ENCODE measurements around the gene HINFP. TPM values are rescaled to one million over a fixed set of nuclear protein-coding genes. Genes with fewer than 3 reads are reported as not detected.

The HINFP gene
- total RNA-seq, 4 donors from 2014 or later, result 20.7 to 63.6 (median 48.2) TPM

DNA sequence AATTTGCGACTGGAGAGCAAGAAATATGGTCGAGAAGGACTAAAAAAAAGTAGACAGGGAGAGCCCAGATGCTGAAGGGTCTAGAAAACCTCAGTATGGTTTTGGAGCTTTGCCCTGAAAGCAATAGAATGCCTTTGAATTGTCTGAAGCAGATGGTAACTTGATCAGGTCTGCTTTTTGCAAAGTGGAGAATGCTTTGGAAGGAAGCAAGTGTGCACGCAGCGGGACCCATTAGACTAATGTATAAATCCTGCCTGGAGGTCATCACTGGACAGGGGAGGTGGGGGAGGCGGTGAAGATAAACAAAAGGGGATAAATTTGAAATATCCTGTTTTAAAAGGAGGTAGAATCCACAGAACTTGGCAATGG lies 757 bp upstream of the HINFP start:
- Histone ChIP-seq H3K4me3 (peak overlapping the region; percentile 29 to 96 (median 89)), H3K27me3 (no peaks in the 10 kb centered on the region), H3K27ac (peak overlapping the region; percentile 76 to 92 (median 86)), H3K36me3 (peaks cover 0 to 5% (median 2%) of the 10 kb centered on the region in 4 donors), H3K9me3 (no peaks in the 10 kb centered on the region), H3K4me1 (peaks cover 7 to 40% (median 19%) of the 10 kb centered on the region in 4 donors)
- in situ Hi-C loops (cut with MboI; ENCODE audit: low pct_ligation_motif_present in 1 of 4, low pct_unique_long_range_greater_than_20kb in 1 of 4, low sequenced_read_pairs in 3 of 4), result no loop called here
- no peak for DNase-seq
- 10 to 16% methylated on average over 5 of the region's 5 CpGs for WGBS, 2 donors (ENCODE audit: low coverage in 1 of 2)
- TF ChIP-seq CTCF (IDR thresholded peaks at IDR 0.05) (no peak), EP300 (IDR thresholded peaks at IDR 0.05; ENCODE audit: low read depth) (no peak), POLR2A (IDR thresholded peaks at IDR 0.05) (no peak), POLR2AphosphoS5 (IDR thresholded peaks at IDR 0.05) (no peak)
- intact Hi-C loops (cut with DNase I; ENCODE audit: low total_unique reads), result no loop called here

DNA sequence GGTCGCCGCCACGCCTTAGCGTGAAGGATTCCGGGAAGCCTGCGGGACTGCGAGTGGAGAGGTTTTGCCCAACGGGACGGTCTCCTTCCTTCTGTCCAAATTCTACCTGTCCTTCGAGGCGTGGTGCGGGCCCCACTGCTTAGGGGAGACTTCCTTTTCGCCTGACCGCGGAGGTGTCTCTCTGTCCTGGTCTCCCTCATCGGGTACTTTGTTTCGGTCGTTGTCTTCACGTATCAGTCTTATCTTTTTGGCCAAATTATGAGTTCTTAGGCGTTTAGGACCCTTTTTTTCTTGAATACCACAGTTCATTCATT lies 388 bp downstream of the HINFP start:
- in situ Hi-C loops (cut with MboI; ENCODE audit: low pct_ligation_motif_present in 1 of 4, low pct_unique_long_range_greater_than_20kb in 1 of 4, low sequenced_read_pairs in 3 of 4) (no loop called here), intact Hi-C loops (cut with DNase I; ENCODE audit: low total_unique reads) (no loop called here)
- DNase-seq, result no peak
- TF ChIP-seq EP300 (IDR thresholded peaks at IDR 0.05; ENCODE audit: low read depth) (no peak), POLR2AphosphoS5 (IDR thresholded peaks at IDR 0.05) (no peak), POLR2A (IDR thresholded peaks at IDR 0.05) (no peak), CTCF (IDR thresholded peaks at IDR 0.05) (no peak)
- peaks cover 0 to 5% (median 0%) of the 10 kb centered on the region in 4 donors for H3K36me3 ChIP-seq
- H3K4me1 ChIP-seq, result peaks cover 14 to 52% (median 28%) of the 10 kb centered on the region in 4 donors
- no peaks in the 10 kb centered on the region for H3K9me3 ChIP-seq
- H3K4me3 ChIP-seq, result peak overlapping the region; percentile 67 to 96 (median 89)
- WGBS, 2 donors (ENCODE audit: low coverage in 1 of 2), result 0% methylated on average over 3 to 20 of the region's 20 CpGs
- H3K27me3 ChIP-seq, result no peaks in the 10 kb centered on the region
- H3K27ac ChIP-seq, result peak overlapping the region; percentile 88 to 92 (median 91)

DNA sequence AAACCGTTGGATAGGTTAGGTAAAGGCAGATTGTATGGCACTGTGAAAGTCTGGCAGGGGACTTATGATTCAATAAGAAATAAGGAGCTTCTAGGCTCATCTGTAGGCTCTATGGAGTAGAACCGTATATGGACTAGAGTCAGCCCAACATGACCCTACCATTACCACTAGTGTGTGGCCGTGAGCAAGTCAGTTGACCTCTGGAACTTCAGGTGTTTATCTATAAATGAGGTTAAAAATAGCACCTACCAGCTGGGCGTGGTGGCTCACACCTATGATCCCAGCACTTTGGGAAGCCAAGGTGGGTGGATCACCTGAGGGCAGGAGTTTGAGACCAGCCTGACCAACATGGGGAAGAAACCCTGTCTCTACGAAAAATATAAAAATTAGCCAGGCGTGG lies 4.4 kb downstream of the HINFP start:
- Histone ChIP-seq H3K36me3 (peaks cover 0 to 27% (median 12%) of the 10 kb centered on the region in 4 donors), H3K27me3 (no peaks in the 10 kb centered on the region), H3K4me3 (peak overlapping the region in 1 of 4 donors; percentile 3), H3K9me3 (no peaks in the 10 kb centered on the region), H3K4me1 (peaks cover 15 to 46% (median 26%) of the 10 kb centered on the region in 4 donors), H3K27ac (peak overlapping the region in 3 of 4 donors; percentile 47 to 59 (median 55))
- TF ChIP-seq POLR2AphosphoS5 (IDR thresholded peaks at IDR 0.05) (peak in 1 of 3 donors; percentile 13), POLR2A (IDR thresholded peaks at IDR 0.05) (peak; percentile 17), CTCF (IDR thresholded peaks at IDR 0.05) (no peak), EP300 (IDR thresholded peaks at IDR 0.05; ENCODE audit: low read depth) (no peak)
- intact Hi-C loops (cut with DNase I; ENCODE audit: low total_unique reads) (no loop called here), in situ Hi-C loops (cut with MboI; ENCODE audit: low pct_ligation_motif_present in 1 of 4, low pct_unique_long_range_greater_than_20kb in 1 of 4, low sequenced_read_pairs in 3 of 4) (no loop called here)
- peak; percentile 64 for DNase-seq
- 73 to 76% methylated on average over 2 to 6 of the region's 6 CpGs for WGBS, 2 donors (ENCODE audit: low coverage in 1 of 2)

GRCh38 chr11:119126675-119127268 lies 5.4 kb downstream of the HINFP start:
- DNase-seq, result no peak
- 43 to 58% methylated on average over 1 to 5 of the region's 5 CpGs for WGBS, 2 donors (ENCODE audit: low coverage in 1 of 2)
- in situ Hi-C loops (cut with MboI; ENCODE audit: low pct_ligation_motif_present in 1 of 4, low pct_unique_long_range_greater_than_20kb in 1 of 4, low sequenced_read_pairs in 3 of 4) (no loop called here), intact Hi-C loops (cut with DNase I; ENCODE audit: low total_unique reads) (no loop called here)
- peaks cover 15 to 46% (median 25%) of the 10 kb centered on the region in 4 donors for H3K4me1 ChIP-seq
- H3K9me3 ChIP-seq, result no peaks in the 10 kb centered on the region
- TF ChIP-seq POLR2A (IDR thresholded peaks at IDR 0.05) (no peak), CTCF (IDR thresholded peaks at IDR 0.05) (no peak)
- H3K27ac ChIP-seq, result peak overlapping the region; percentile 16 to 55 (median 44)
- H3K4me3 ChIP-seq, result no peak overlapping the region
- no peaks in the 10 kb centered on the region for H3K27me3 ChIP-seq
- H3K36me3 ChIP-seq, result peaks cover 0 to 36% (median 17%) of the 10 kb centered on the region in 4 donors

Data from transverse colon (tissue), 4 donors.